Activated B cell treated with CpG ODN at 0.5 μM for 24 hours (primary cell): Measurements from ENCODE around the gene FHIT. TPM values are rescaled to one million over a fixed set of nuclear protein-coding genes. Genes with fewer than 3 reads are reported as not detected.

Experiments
- ATAC-seq: fragments of 200-7000 bp; cut with Tn5 transposase; one replicate; pipeline ENCODE4 v1.10.0; 2021; ENCODE audit warnings: low read depth, mild to moderate bottlenecking, moderate library complexity
- CTCF ChIA-PET: fragments of 350-600 bp; sonication (Branson Sonifier 250); formaldehyde crosslinking; loops from one replicate; lab custom pipeline; 2021; ENCODE audit warnings: antibody characterized with exemption; lab: Charles Lee
- POLR2A ChIA-PET: fragments of 350-600 bp; sonication (Branson Sonifier 250); formaldehyde crosslinking; loops from one replicate; lab custom pipeline; 2021; ENCODE audit warnings: antibody characterized with exemption; lab: Charles Lee
- DNase-seq: peaks from one replicate; pipeline ENCODE4 v3.0.0; 2022
- H3K27ac Mint-ChIP-seq: one replicate; pipeline ENCODE4 v1.8.0; 2020; ENCODE audit warnings: mixed read lengths
- H3K27me3 Mint-ChIP-seq: one replicate; pipeline ENCODE4 v1.8.0; 2021; ENCODE audit warnings: mixed read lengths
- H3K36me3 Mint-ChIP-seq: one replicate; pipeline ENCODE4 v1.8.0; 2021; ENCODE audit warnings: low read depth, mixed read lengths
- H3K4me1 Mint-ChIP-seq: one replicate; pipeline ENCODE4 v1.8.0; 2021; ENCODE audit warnings: mixed read lengths
- H3K4me3 Mint-ChIP-seq: one replicate; pipeline ENCODE4 v1.8.0; 2020; ENCODE audit warnings: mild to moderate bottlenecking, mixed read lengths
- H3K9me3 Mint-ChIP-seq: one replicate; pipeline ENCODE4 v1.8.0; 2020; ENCODE audit warnings: mixed read lengths
- CTCF ChIP-seq: fragments of 200-600 bp; IDR thresholded peaks from one replicate; pipeline ENCODE4 v1.8.0; 2022; ENCODE audit warnings: antibody characterized with exemption, mild to moderate bottlenecking
- intact Hi-C: fragments of 100-400 bp; cut with micrococcal nuclease; formaldehyde crosslinking; loops from one replicate; pipeline ENCODE4 v1.15.1; 2024
- total RNA-seq: library from RNA; stranded (reverse); gene quantifications from 2 replicates; pipeline ENCODE4 v1.2.3, GENCODE V29; 2022

Gene FHIT
- total RNA-seq, 1 donor from 2014 or later = 5.5 TPM

DNA sequence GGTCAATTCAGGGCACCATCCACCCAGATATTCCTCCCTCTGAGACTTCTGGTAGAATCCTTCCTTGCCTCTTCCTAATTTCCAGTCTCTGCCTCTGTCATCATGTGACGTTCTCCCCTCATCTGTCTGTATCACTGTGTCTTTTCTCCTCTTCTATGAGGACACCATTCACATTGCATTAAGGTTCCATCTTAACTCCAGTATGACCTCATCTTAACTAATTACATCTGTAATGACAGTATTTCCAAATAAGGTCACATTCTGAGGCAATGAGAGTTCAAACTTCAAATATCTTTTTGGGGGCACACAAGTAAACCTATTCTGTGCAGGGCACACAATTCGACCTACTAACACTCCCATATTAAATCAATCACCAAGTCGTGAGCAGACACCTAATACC lies 169.7 kb downstream of the FHIT start:
- no peaks in the 10 kb centered on the region for H3K27me3 Mint-ChIP-seq
- no peak overlapping the region for H3K27ac Mint-ChIP-seq
- intact Hi-C loops = no loop called here
- ChIA-PET POLR2A (no interaction called here), CTCF (no interaction called here)
- ATAC-seq (no peak), DNase-seq (no peak)
- no peaks in the 10 kb centered on the region for H3K4me1 Mint-ChIP-seq
- H3K4me3 Mint-ChIP-seq = no peak overlapping the region
- no peaks in the 10 kb centered on the region for H3K9me3 Mint-ChIP-seq
- TF ChIP-seq CTCF = no peak
- H3K36me3 Mint-ChIP-seq = no peaks in the 10 kb centered on the region

- Mint-ChIP-seq H3K27ac (no peak overlapping the region), H3K4me1 (no peaks in the 10 kb centered on the region), H3K4me3 (no peak overlapping the region), H3K27me3 (no peaks in the 10 kb centered on the region), H3K36me3 (no peaks in the 10 kb centered on the region), H3K9me3 (no peaks in the 10 kb centered on the region)
- TF ChIP-seq CTCF = no peak
- no peak for DNase-seq
- intact Hi-C loops = no loop called here
- POLR2A ChIA-PET = no interaction called here
- no peak for ATAC-seq
- CTCF ChIA-PET = no interaction called here
These were observed 170.4 kb downstream of the FHIT start for GRCh38 chr3:61080737-61081445.

DNA sequence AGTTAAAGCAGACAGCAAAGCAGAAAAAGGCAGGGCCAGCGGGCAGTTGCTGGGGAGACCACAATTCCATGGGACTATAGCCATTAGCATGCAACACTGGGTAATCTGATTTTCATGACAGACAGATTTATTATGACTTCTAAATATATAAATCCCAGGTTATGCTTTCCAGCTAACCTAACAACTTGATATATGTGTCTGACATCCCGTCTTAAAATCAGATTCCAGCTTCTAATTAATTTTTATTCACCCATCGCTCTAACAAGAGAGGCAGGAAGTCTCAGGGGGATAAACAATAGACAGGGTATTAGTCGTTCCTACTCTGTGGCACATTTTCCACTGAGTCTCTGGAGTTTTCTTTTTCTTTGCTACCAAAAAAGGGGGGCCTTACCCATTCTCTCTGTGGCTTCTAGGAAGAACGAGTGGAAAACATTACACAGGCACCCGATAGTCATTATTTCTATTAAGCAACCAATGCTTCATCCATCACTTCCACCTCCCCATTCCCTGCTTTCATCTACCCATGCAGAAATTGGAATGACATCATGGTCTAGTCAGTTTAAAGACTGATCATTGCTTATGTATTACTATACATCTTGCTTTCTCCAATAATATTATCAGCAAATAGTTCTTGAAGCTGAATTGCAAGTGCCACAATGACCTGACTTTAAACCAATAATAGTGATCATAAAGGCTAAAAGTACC lies 173.1 kb downstream of the FHIT start:
- no peak for TF ChIP-seq CTCF
- no peaks in the 10 kb centered on the region for H3K9me3 Mint-ChIP-seq
- no peaks in the 10 kb centered on the region for H3K27me3 Mint-ChIP-seq
- DNase-seq = no peak
- no peak for ATAC-seq
- H3K27ac Mint-ChIP-seq = no peak overlapping the region
- no peaks in the 10 kb centered on the region for H3K4me1 Mint-ChIP-seq
- H3K36me3 Mint-ChIP-seq = no peaks in the 10 kb centered on the region
- CTCF ChIA-PET = no interaction called here
- POLR2A ChIA-PET = no interaction called here
- no peak overlapping the region for H3K4me3 Mint-ChIP-seq
- intact Hi-C loops = no loop called here

DNA sequence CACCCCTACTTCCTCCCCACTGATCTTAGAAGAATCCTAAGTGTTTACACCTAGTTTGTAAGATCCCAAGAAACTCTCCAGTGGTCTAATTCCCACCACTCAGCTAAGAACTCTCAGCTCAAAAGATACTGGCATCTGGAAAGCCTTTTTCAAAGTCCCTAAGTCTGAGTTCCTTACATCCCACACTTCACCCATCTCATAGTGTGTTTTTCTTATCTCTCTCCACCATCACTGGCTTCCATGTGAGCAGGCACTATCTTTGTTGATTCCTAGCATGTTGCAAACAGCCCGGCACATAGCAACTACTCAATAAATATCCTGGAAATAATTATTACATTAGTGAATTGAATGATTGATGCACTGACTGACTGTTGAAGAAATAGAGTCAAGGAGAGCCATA lies 173.7 kb downstream of the FHIT start:
- TF ChIP-seq CTCF = no peak
- intact Hi-C loops = no loop called here
- ATAC-seq (no peak), DNase-seq (no peak)
- POLR2A ChIA-PET = no interaction called here
- H3K36me3 Mint-ChIP-seq = no peaks in the 10 kb centered on the region
- H3K9me3 Mint-ChIP-seq = no peaks in the 10 kb centered on the region
- H3K27ac Mint-ChIP-seq = no peak overlapping the region
- CTCF ChIA-PET = no interaction called here
- no peak overlapping the region for H3K4me3 Mint-ChIP-seq
- no peaks in the 10 kb centered on the region for H3K4me1 Mint-ChIP-seq
- no peaks in the 10 kb centered on the region for H3K27me3 Mint-ChIP-seq

- Mint-ChIP-seq H3K4me3 (no peak overlapping the region), H3K27ac (no peak overlapping the region), H3K9me3 (no peaks in the 10 kb centered on the region), H3K4me1 (no peaks in the 10 kb centered on the region), H3K36me3 (no peaks in the 10 kb centered on the region), H3K27me3 (no peaks in the 10 kb centered on the region)
- TF ChIP-seq CTCF = no peak
- intact Hi-C loops = no loop called here
- CTCF ChIA-PET = no interaction called here
- DNase-seq (no peak), ATAC-seq (no peak)
- POLR2A ChIA-PET = interaction anchor here (0.7 kb wide), 1 partner anchor 286 kb away, joined by 3 read pairs; no protein-coding TSS in a partner anchor
These were observed 176.5 kb downstream of the FHIT start for GRCh38 chr3:61074783-61075182.
